HepG2 (cell line): ENCODE measurements around the gene SETD1A. TPM values are rescaled to one million over a fixed set of nuclear protein-coding genes. Genes with fewer than 3 reads are reported as not detected.

Source experiments
- ADNP ChIP-seq: sonication (generic); formaldehyde crosslinking; IDR thresholded peaks from 2 replicates; pipeline ENCODE4 v1.4.0; 2020; ENCODE audit warnings: missing genetic modification reagents
- AHR ChIP-seq: IDR thresholded peaks from 2 replicates; pipeline ENCODE4 v1.6.1; 2018; ENCODE audit warnings: missing genetic modification reagents, missing compliant biosample characterization
- BCL6 ChIP-seq: IDR thresholded peaks from 2 replicates; pipeline ENCODE4 v1.6.1; 2016; ENCODE audit warnings: missing genetic modification reagents, missing compliant biosample characterization
- GLMP ChIP-seq: sonication (generic); formaldehyde crosslinking; IDR thresholded peaks from 2 replicates; pipeline ENCODE4 v1.9.0; 2021; ENCODE audit warnings: missing genetic modification reagents, mild to moderate bottlenecking, borderline replicate concordance
- HMG20A ChIP-seq: IDR thresholded peaks from 2 replicates; pipeline ENCODE4 v1.6.1; 2016; ENCODE audit warnings: borderline replicate concordance
- HNF1B ChIP-seq: sonication (generic); formaldehyde crosslinking; IDR thresholded peaks from 2 replicates; pipeline ENCODE4 v1.5.1; 2020; ENCODE audit warnings: mild to moderate bottlenecking, moderate library complexity, missing genetic modification reagents
- IKZF1 ChIP-seq: fragments of 450-650 bp; IDR thresholded peaks from 2 replicates; pipeline ENCODE4 v1.7.1; 2016
- KMT2B ChIP-seq: IDR thresholded peaks from 2 replicates; pipeline ENCODE4 v1.6.1; 2016; ENCODE audit warnings: missing genetic modification reagents, missing compliant biosample characterization
- MEIS1 ChIP-seq: sonication (generic); formaldehyde crosslinking; IDR thresholded peaks from 2 replicates; pipeline ENCODE4 v1.9.0; 2021; ENCODE audit warnings: mild to moderate bottlenecking, missing genetic modification reagents, moderate library complexity, borderline replicate concordance
- RFXAP ChIP-seq: sonication (generic); formaldehyde crosslinking; IDR thresholded peaks from 2 replicates; pipeline ENCODE4 v1.4.0; 2020; ENCODE audit warnings: missing genetic modification reagents, borderline replicate concordance
- STAG1 ChIP-seq: sonication (generic); formaldehyde crosslinking; IDR thresholded peaks from 2 replicates; pipeline ENCODE4 v1.4.0; 2020; ENCODE audit warnings: missing genetic modification reagents
- TCF12 ChIP-seq, 2 experiments: fragments of 450-650 bp in 1 of 2; sonication (generic) in 1 of 2; formaldehyde crosslinking in 1 of 2; IDR thresholded peaks; 2 replicates each; pipeline versions ENCODE4 v1.6.1 to v1.8.0; 2017 to 2022; ENCODE audit warnings: antibody characterized with exemption in 1 of 2, mild to moderate bottlenecking in 1 of 2, missing genetic modification reagents in 1 of 2, moderate library complexity in 1 of 2
- TFDP2 ChIP-seq: sonication (generic); formaldehyde crosslinking; IDR thresholded peaks from 2 replicates; pipeline ENCODE4 v1.4.0; 2020; ENCODE audit warnings: missing genetic modification reagents
- ZFP91 ChIP-seq: sonication (generic); formaldehyde crosslinking; IDR thresholded peaks from 2 replicates; pipeline ENCODE4 v1.9.0; 2022; ENCODE audit warnings: missing genetic modification reagents, mild to moderate bottlenecking, borderline replicate concordance
- ZNF574 ChIP-seq: sonication (generic); formaldehyde crosslinking; IDR thresholded peaks from 2 replicates; pipeline ENCODE4 v1.4.0; 2020; ENCODE audit warnings: missing genetic modification reagents
- ZNF674 ChIP-seq: sonication (generic); formaldehyde crosslinking; IDR thresholded peaks from 2 replicates; pipeline ENCODE4 v1.5.0; 2020; ENCODE audit warnings: low read depth, mild to moderate bottlenecking, missing genetic modification reagents
- ZNF761 ChIP-seq: sonication (generic); formaldehyde crosslinking; conservative IDR thresholded peaks from 2 replicates; pipeline ENCODE4 v1.4.0; 2020; ENCODE audit warnings: mild to moderate bottlenecking, missing genetic modification reagents
- ZNF781 ChIP-seq: sonication (generic); formaldehyde crosslinking; IDR thresholded peaks from 2 replicates; pipeline ENCODE4 v1.5.1; 2020; ENCODE audit warnings: borderline replicate concordance, mild to moderate bottlenecking, missing genetic modification reagents; ENCODE audit errors: not compliant biosample characterization
- ZSCAN5A ChIP-seq: sonication (generic); formaldehyde crosslinking; IDR thresholded peaks from 2 replicates; pipeline ENCODE4 v1.8.0; 2022; ENCODE audit warnings: mild to moderate bottlenecking, missing genetic modification reagents, borderline replicate concordance
- polyA plus RNA-seq, 8 experiments: library from polyadenylated mRNA; depleted of rRNA in 3 of 8; stranded (reverse) in 7 of 8; unstranded in 1 of 8; fragments of >200 nt; fragmentation: Illumina TruSeq in 4 of 8; extraction: Trizol in 4 of 8; gene quantifications; 2 replicates each; pipeline versions ENCODE4 v1.2.1 to v1.2.3, GENCODE V29; 2011 to 2016; ENCODE audit warnings: low read depth in 4 of 8, missing spikeins in 1 of 8, mixed read lengths in 1 of 8; ENCODE audit not compliant: insufficient read depth in 1 of 8
- total RNA-seq, 5 experiments: library from RNA; depleted of rRNA; stranded (reverse); fragments of >200 nt; fragmentation: Illumina TruSeq; extraction: Trizol; gene quantifications; 2 replicates each; pipeline ENCODE4 v1.2.3, GENCODE V29; 2016; ENCODE audit warnings: low read depth in 1 of 5

The SETD1A gene
- total and polyA plus RNA-seq, 2 of the 13 experiments (the other 11 are each of a cell fraction or from before 2014, with no cell fraction given) = 3.8 to 5.6 TPM

GRCh38 chr16:30921748-30922419 is 35.7 kb upstream of the SETD1A start (continued):
- TF ChIP-seq ZNF574 (CRISPR knock-in tag) (peak; percentile 83), TCF12 (IDR thresholded peaks at IDR 0.05) (no peak), TCF12 (CRISPR knock-in tag; IDR thresholded peaks at IDR 0.05) (peak; percentile 7; the same call in 1 of the 2 replicates), STAG1 (CRISPR knock-in tag) (peak; percentile 97), MEIS1 (peak; percentile 74; the same call in 1 of the 2 replicates), AHR (CRISPR knock-in tag) (0 out of 2 replicates have a peak, but pooled peaks have one; percentile 36), ZNF761 (CRISPR knock-in tag) (no peak), TFDP2 (CRISPR knock-in tag) (peak; percentile 37; the same call in 1 of the 2 replicates), ZNF674 (CRISPR knock-in tag) (no peak), RFXAP (CRISPR knock-in tag) (no peak), HMG20A (no peak), ZFP91 (CRISPR knock-in tag) (peak; percentile 62), HNF1B (CRISPR knock-in tag) (peak; percentile 75), ZSCAN5A (CRISPR knock-in tag) (peak; percentile 58; the same call in 1 of the 2 replicates), GLMP (CRISPR knock-in tag) (no peak), BCL6 (peak; percentile 58), ADNP (CRISPR knock-in tag) (peak; percentile 84), ZNF781 (CRISPR knock-in tag) (no peak), IKZF1 (no peak), KMT2B (peak; percentile 45; the same call in 1 of the 2 replicates)
